Neutrophil (primary cell): ENCODE results near the gene NUMA1.

ENCODE experiments used
- H3K27ac ChIP-seq: fragments of 200-600 bp; sonication (generic); 2 replicates; pipeline ENCODE4 v1.5.1; 2016; ENCODE audit warnings: mild to moderate bottlenecking, moderate library complexity
- H3K27me3 ChIP-seq: fragments of 200-600 bp; sonication (generic); 2 replicates; pipeline ENCODE4 v1.6.0; 2016; ENCODE audit warnings: mild to moderate bottlenecking
- H3K36me3 ChIP-seq: fragments of 200-600 bp; sonication (generic); 2 replicates; pipeline ENCODE4 v1.5.1; 2017
- H3K4me1 ChIP-seq, 2 experiments: fragments of 200-600 bp in 1 of 2; sonication (generic) in 1 of 2; 1 replicate in 1 of 2; 2 replicates in 1 of 2; pipeline versions ENCODE4 v1.5.1 to v1.6.1; 2013 to 2016; ENCODE audit warnings: low read depth in 1 of 2, low read length in 1 of 2, mild to moderate bottlenecking in 1 of 2, moderate library complexity in 1 of 2; ENCODE audit not compliant: control insufficient read depth in 1 of 2, insufficient read depth in 1 of 2
- H3K4me3 ChIP-seq, 2 experiments: fragments of 200-600 bp in 1 of 2; sonication (generic) in 1 of 2; 1 replicate in 1 of 2; 2 replicates in 1 of 2; pipeline ENCODE4 v1.5.1; 2013 to 2016; ENCODE audit warnings: low read depth in 1 of 2, low read length in 1 of 2, mild to moderate bottlenecking in 1 of 2, moderate library complexity in 1 of 2
- H3K9me3 ChIP-seq: fragments of 200-600 bp; sonication (generic); 2 replicates; pipeline ENCODE4 v1.5.1; 2016
- TF ChIP-seq, protein P1 (sequence below): fragments of 200-600 bp; sonication (generic); IDR thresholded peaks from 2 replicates; pipeline ENCODE4 v1.5.1; 2016; ENCODE audit warnings: antibody characterized with exemption

NUMA1 gene

GRCh38 chr11:72070491-72070890, 9.9 kb downstream of the NUMA1 start:
- no peaks in the 10 kb centered on the region for H3K27me3 ChIP-seq
- TF ChIP-seq, protein P1, sequence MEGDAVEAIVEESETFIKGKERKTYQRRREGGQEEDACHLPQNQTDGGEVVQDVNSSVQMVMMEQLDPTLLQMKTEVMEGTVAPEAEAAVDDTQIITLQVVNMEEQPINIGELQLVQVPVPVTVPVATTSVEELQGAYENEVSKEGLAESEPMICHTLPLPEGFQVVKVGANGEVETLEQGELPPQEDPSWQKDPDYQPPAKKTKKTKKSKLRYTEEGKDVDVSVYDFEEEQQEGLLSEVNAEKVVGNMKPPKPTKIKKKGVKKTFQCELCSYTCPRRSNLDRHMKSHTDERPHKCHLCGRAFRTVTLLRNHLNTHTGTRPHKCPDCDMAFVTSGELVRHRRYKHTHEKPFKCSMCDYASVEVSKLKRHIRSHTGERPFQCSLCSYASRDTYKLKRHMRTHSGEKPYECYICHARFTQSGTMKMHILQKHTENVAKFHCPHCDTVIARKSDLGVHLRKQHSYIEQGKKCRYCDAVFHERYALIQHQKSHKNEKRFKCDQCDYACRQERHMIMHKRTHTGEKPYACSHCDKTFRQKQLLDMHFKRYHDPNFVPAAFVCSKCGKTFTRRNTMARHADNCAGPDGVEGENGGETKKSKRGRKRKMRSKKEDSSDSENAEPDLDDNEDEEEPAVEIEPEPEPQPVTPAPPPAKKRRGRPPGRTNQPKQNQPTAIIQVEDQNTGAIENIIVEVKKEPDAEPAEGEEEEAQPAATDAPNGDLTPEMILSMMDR = no peak
- H3K9me3 ChIP-seq = no peaks in the 10 kb centered on the region
- peaks cover 60 to 64% of the 10 kb centered on the region in 2 experiments for H3K4me1 ChIP-seq
- peak overlapping the region in 1 of 2 experiments; percentile 37 for H3K4me3 ChIP-seq
- peak overlapping the region; percentile 89 for H3K27ac ChIP-seq
- no peaks in the 10 kb centered on the region for H3K36me3 ChIP-seq

- H3K36me3 ChIP-seq = no peaks in the 10 kb centered on the region
- H3K27ac ChIP-seq = peak overlapping the region; percentile 89
- H3K27me3 ChIP-seq = no peaks in the 10 kb centered on the region
- peaks cover 54 to 57% of the 10 kb centered on the region in 2 experiments for H3K4me1 ChIP-seq
- peak overlapping the region; percentile 16 to 37 for H3K4me3 ChIP-seq
- no peaks in the 10 kb centered on the region for H3K9me3 ChIP-seq
- TF ChIP-seq, protein P1 = no peak
These were observed 10.5 kb downstream of the NUMA1 start for GRCh38 chr11:72069787-72070251.

DNA sequence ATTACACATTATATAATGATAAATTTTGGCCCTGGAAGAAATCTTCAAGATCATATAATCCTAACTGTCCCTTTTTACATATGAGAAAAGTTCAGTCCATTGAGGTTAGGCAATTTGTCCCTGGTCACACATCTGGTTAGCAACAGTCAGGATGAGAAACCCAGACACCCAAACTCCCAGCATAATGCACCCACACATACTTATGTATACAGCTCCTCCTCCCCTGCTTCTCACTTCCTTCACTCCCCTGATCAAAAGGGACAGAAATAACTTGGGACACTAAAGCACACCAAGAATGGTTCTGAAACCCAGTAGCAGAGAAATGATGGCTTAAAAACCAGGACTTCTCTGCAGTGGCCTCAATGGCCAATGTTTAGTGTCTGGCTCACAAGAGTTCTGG, 11.1 kb downstream of the NUMA1 start:
- TF ChIP-seq, protein P1 = no peak
- peak overlapping the region; percentile 16 to 37 for H3K4me3 ChIP-seq

GRCh38 chr11:72067676-72068075, 12.7 kb downstream of the NUMA1 start:
- H3K27ac ChIP-seq = peak overlapping the region; percentile 89
- no peaks in the 10 kb centered on the region for H3K9me3 ChIP-seq
- peaks cover 54 to 58% of the 10 kb centered on the region in 2 experiments for H3K4me1 ChIP-seq
- H3K27me3 ChIP-seq = no peaks in the 10 kb centered on the region
- H3K4me3 ChIP-seq = no peak overlapping the region
- H3K36me3 ChIP-seq = no peaks in the 10 kb centered on the region
- TF ChIP-seq, protein P1 = no peak

More for the DNA sequence above, 11.1 kb downstream of the NUMA1 start:
- Histone ChIP-seq H3K4me1 (peaks cover 54 to 57% of the 10 kb centered on the region in 2 experiments), H3K27me3 (no peaks in the 10 kb centered on the region), H3K9me3 (no peaks in the 10 kb centered on the region), H3K27ac (peak overlapping the region; percentile 89), H3K36me3 (no peaks in the 10 kb centered on the region)

DNA sequence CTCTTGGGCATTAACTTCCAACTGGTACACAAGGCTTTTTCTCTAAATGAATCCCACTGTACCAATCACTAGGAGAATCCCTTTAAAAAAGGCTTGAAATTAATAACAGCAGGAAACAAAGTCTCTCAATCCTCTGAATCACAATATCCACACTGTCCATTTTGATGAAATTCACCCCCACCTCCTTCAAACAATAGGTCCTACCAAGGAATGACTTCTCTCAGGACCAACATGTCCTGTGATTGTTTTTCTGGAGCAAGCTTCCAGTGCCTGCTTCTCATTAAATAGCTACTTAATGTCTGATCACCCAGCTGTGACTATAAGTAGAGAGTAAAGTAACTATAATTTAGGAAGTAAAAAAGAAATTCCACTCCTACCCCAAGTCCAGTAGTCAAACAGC, 13.1 kb downstream of the NUMA1 start:
- Histone ChIP-seq H3K36me3 (no peaks in the 10 kb centered on the region), H3K27ac (peak overlapping the region; percentile 28), H3K4me1 (peaks cover 53 to 59% of the 10 kb centered on the region in 2 experiments), H3K4me3 (no peak overlapping the region), H3K9me3 (no peaks in the 10 kb centered on the region), H3K27me3 (no peaks in the 10 kb centered on the region)
- TF ChIP-seq, protein P1 = no peak
